K562 (cell line): Measurements from ENCODE around the gene DOK3. TPM values are rescaled to one million over a fixed set of nuclear protein-coding genes. Genes with fewer than 3 reads are reported as not detected.

Experiments
- E4F1 ChIP-seq: fragments of 250-450 bp; sonication (Bioruptor Pico); IDR thresholded peaks from 2 replicates; pipeline ENCODE4 v1.5.0; 2021; ENCODE audit warnings: mild to moderate bottlenecking, borderline replicate concordance
- ELF4 ChIP-seq: fragments of 450-650 bp; formaldehyde crosslinking; IDR thresholded peaks from 2 replicates; pipeline ENCODE4 v1.4.0; 2022; ENCODE audit warnings: missing genetic modification characterization
- FOSL1 ChIP-seq: fragments of 200-800 bp; sonication (Bioruptor generic); conservative IDR thresholded peaks from 2 replicates; pipeline ENCODE4 v1.6.1; 2016; ENCODE audit warnings: missing genetic modification characterization, missing compliant biosample characterization
- FOXJ2 ChIP-seq: fragments of 200-800 bp; sonication (Bioruptor generic); IDR thresholded peaks from 2 replicates; pipeline ENCODE4 v1.6.1; 2016; ENCODE audit warnings: missing genetic modification characterization, missing compliant biosample characterization
- HDGF ChIP-seq: fragments of 450-650 bp; IDR thresholded peaks from 2 replicates; pipeline ENCODE4 v1.6.1; 2016
- HMG20A ChIP-seq: fragments of 450-650 bp; formaldehyde crosslinking; conservative IDR thresholded peaks from 2 replicates; pipeline ENCODE4 v1.4.0; 2020; ENCODE audit warnings: mild to moderate bottlenecking, mixed read lengths
- HMGN3 ChIP-seq: IDR thresholded peaks from 2 replicates; pipeline ENCODE4 v1.6.1; 2011; ENCODE audit warnings: borderline replicate concordance, low read depth, mild to moderate bottlenecking, mixed read lengths, low read length; ENCODE audit not compliant: insufficient read length; ENCODE audit errors: extremely low read depth
- KDM2B ChIP-seq: fragments of 250-450 bp; sonication (Bioruptor Pico); IDR thresholded peaks from 2 replicates; pipeline ENCODE4 v1.8.0; 2021; ENCODE audit warnings: mild to moderate bottlenecking, moderate library complexity
- NR2F6 ChIP-seq: fragments of 450-650 bp; formaldehyde crosslinking; IDR thresholded peaks from 2 replicates; pipeline ENCODE4 v1.4.0; 2020; ENCODE audit warnings: mild to moderate bottlenecking
- SP1 ChIP-seq: sonication (generic); formaldehyde crosslinking; IDR thresholded peaks from 2 replicates; pipeline ENCODE4 v1.8.1; 2022; ENCODE audit warnings: mild to moderate bottlenecking, missing genetic modification reagents
- TAF9B ChIP-seq: fragments of 450-650 bp; IDR thresholded peaks from 2 replicates; pipeline ENCODE4 v1.6.1; 2018; ENCODE audit warnings: mild to moderate bottlenecking; ENCODE audit not compliant: partially characterized antibody
- ZNF143 ChIP-seq: sonication (generic); formaldehyde crosslinking; IDR thresholded peaks from 2 replicates; pipeline ENCODE4 v1.9.0; 2022; ENCODE audit warnings: mild to moderate bottlenecking, missing genetic modification reagents
- ZNF224 ChIP-seq: sonication (generic); formaldehyde crosslinking; IDR thresholded peaks from 2 replicates; pipeline ENCODE4 v1.8.0; 2022; ENCODE audit warnings: mild to moderate bottlenecking, missing genetic modification reagents
- ZNF324 ChIP-seq: fragments of 250-450 bp; sonication (Bioruptor Pico); IDR thresholded peaks from 2 replicates; pipeline ENCODE4 v1.4.0; 2020; ENCODE audit warnings: mild to moderate bottlenecking
- ZNF347 ChIP-seq: fragments of 450-650 bp; formaldehyde crosslinking; IDR thresholded peaks from 2 replicates; pipeline ENCODE4 v1.4.0; 2020; ENCODE audit warnings: low read depth, mild to moderate bottlenecking, moderate library complexity
- ZNF644 ChIP-seq: fragments of 200-800 bp; sonication (Bioruptor generic); IDR thresholded peaks from 2 replicates; pipeline ENCODE4 v1.6.1; 2016; ENCODE audit warnings: low read depth, missing genetic modification characterization, missing compliant biosample characterization
- ZNF699 ChIP-seq: fragments of 250-450 bp; sonication (Bioruptor Pico); IDR thresholded peaks from 2 replicates; pipeline ENCODE4 v1.8.0; 2021; ENCODE audit warnings: mild to moderate bottlenecking, moderate library complexity; ENCODE audit not compliant: insufficient replicate concordance
- polyA plus RNA-seq, 8 experiments: library from polyadenylated mRNA; depleted of rRNA in 4 of 8; stranded (reverse) in 5 of 8; unstranded in 3 of 8; fragments of >200 nt; fragmentation: Nextera tagmentation in 2 of 8; fragmentation: Illumina TruSeq in 1 of 8; extraction: Ambion mirVana in 2 of 8; extraction: Trizol in 1 of 8; gene quantifications; 2 replicates each; pipeline versions ENCODE4 v1.2.1 to v1.2.3, GENCODE V29; 2011 to 2014; ENCODE audit warnings: inconsistent platforms in 1 of 8, missing spikeins in 1 of 8
- total RNA-seq, 7 experiments: library from RNA; depleted of rRNA in 6 of 7; stranded (reverse); fragments of >200 nt in 6 of 7; fragmentation: Illumina TruSeq in 2 of 7; extraction: Trizol in 2 of 7; gene quantifications; 2 replicates each; pipeline versions ENCODE4 v1.2.1 to v1.2.3, GENCODE V29; 2011 to 2021; ENCODE audit warnings: low replicate concordance in 1 of 7
- TF ChIP-seq, protein P1 (sequence below): fragments of 250-450 bp; sonication (Bioruptor Pico); IDR thresholded peaks from 2 replicates; pipeline ENCODE4 v1.4.0; 2020
- TF ChIP-seq, protein P2 (sequence below): fragments of 450-650 bp; formaldehyde crosslinking; IDR thresholded peaks from 2 replicates; pipeline ENCODE4 v1.4.0; 2020; ENCODE audit warnings: mild to moderate bottlenecking, mixed read lengths

Gene DOK3
- total and polyA plus RNA-seq, 9 of the 15 experiments (the other 6 are each of a cell fraction or from before 2014, with no cell fraction given) = 1.3 to 23.0 (median 8.0) TPM

DNA sequence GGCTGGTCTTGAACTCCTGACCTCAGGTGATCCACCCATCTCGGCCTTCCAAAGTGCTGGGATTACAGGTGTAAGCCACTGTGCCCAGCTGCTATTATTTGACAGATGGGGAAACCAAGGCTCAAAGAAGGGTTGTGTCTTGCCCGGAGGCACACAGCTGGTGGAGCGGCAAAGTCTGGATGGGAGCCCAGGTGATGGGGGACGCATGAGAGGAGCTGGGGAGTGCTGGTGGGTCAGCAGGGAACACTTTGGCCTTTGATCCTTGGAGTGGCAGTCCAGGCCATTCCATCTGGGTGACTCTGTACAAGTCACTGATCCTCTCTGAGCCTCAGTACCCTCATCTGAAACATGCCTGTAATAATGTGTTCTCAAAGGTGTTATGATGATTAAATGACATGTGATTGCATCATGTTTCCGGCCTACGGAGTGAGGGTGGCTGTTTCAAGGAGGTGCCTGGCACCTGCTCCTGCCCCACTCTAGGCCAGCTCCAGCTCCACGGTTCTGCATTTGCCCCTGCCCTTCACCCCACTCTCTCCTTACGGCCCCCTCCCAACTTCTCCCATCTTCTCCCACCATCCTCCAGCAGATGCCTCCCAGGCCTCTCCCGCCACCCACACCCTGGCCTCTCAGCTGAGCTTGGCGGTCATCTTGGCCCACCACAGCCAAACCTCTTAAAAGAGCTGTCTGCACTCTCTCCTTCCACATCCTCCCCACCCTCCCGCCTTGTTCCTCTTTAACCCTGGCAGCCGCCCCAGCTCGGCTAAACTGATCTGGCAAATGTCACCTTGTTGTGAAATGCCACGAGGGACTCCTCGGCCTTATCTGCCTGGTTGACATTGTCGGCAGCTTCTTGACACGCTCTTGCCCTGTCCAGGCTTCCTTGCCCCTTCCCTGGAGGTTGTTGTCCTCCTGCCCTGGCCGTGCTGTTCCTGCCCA lies 30.6 kb downstream of the DOK3 start (continued):
- TF ChIP-seq, protein P1, sequence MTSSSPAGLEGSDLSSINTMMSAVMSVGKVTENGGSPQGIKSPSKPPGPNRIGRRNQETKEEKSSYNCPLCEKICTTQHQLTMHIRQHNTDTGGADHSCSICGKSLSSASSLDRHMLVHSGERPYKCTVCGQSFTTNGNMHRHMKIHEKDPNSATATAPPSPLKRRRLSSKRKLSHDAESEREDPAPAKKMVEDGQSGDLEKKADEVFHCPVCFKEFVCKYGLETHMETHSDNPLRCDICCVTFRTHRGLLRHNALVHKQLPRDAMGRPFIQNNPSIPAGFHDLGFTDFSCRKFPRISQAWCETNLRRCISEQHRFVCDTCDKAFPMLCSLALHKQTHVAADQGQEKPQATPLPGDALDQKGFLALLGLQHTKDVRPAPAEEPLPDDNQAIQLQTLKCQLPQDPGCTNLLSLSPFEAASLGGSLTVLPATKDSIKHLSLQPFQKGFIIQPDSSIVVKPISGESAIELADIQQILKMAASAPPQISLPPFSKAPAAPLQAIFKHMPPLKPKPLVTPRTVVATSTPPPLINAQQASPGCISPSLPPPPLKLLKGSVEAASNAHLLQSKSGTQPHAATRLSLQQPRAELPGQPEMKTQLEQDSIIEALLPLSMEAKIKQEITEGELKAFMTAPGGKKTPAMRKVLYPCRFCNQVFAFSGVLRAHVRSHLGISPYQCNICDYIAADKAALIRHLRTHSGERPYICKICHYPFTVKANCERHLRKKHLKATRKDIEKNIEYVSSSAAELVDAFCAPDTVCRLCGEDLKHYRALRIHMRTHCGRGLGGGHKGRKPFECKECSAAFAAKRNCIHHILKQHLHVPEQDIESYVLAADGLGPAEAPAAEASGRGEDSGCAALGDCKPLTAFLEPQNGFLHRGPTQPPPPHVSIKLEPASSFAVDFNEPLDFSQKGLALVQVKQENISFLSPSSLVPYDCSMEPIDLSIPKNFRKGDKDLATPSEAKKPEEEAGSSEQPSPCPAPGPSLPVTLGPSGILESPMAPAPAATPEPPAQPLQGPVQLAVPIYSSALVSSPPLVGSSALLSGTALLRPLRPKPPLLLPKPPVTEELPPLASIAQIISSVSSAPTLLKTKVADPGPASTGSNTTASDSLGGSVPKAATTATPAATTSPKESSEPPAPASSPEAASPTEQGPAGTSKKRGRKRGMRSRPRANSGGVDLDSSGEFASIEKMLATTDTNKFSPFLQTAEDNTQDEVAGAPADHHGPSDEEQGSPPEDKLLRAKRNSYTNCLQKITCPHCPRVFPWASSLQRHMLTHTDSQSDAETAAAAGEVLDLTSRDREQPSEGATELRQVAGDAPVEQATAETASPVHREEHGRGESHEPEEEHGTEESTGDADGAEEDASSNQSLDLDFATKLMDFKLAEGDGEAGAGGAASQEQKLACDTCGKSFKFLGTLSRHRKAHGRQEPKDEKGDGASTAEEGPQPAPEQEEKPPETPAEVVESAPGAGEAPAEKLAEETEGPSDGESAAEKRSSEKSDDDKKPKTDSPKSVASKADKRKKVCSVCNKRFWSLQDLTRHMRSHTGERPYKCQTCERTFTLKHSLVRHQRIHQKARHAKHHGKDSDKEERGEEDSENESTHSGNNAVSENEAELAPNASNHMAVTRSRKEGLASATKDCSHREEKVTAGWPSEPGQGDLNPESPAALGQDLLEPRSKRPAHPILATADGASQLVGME (CRISPR knock-in tag) = no peak
- TF ChIP-seq HDGF (no peak), SP1 (CRISPR knock-in tag) (no peak), ZNF347 (CRISPR knock-in tag) (no peak), ELF4 (CRISPR knock-in tag) (peak; percentile 91), TAF9B (no peak), ZNF324 (CRISPR knock-in tag) (no peak), ZNF644 (tag) (no peak), ZNF699 (CRISPR knock-in tag) (no peak), KDM2B (CRISPR knock-in tag) (no peak), NR2F6 (CRISPR knock-in tag) (no peak), HMG20A (no peak), HMGN3 (no peak), ZNF224 (CRISPR knock-in tag) (no peak), ZNF143 (CRISPR knock-in tag) (no peak), FOSL1 (no peak), E4F1 (no peak), FOXJ2 (tag) (no peak)
- TF ChIP-seq, protein P2, sequence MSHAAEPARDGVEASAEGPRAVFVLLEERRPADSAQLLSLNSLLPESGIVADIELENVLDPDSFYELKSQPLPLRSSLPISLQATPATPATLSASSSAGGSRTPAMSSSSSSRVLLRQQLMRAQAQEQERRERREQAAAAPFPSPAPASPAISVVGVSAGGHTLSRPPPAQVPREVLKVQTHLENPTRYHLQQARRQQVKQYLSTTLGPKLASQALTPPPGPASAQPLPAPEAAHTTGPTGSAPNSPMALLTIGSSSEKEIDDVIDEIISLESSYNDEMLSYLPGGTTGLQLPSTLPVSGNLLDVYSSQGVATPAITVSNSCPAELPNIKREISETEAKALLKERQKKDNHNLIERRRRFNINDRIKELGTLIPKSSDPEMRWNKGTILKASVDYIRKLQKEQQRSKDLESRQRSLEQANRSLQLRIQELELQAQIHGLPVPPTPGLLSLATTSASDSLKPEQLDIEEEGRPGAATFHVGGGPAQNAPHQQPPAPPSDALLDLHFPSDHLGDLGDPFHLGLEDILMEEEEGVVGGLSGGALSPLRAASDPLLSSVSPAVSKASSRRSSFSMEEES (CRISPR knock-in tag) = no peak
